CD4-positive, alpha-beta T cell treated with Interleukin-4 for 4 hours (primary cell): ENCODE measurements around the gene RDH16.
"Not testable (repeated sequence)": the region's sequence is repeated elsewhere in the genome, so short reads cannot be mapped to it uniquely, and the experiment has no call there.

Source experiments
- DNase-seq: peaks from one replicate; pipeline ENCODE4 v3.0.0-alpha.2; 2020

The RDH16 gene

DNA sequence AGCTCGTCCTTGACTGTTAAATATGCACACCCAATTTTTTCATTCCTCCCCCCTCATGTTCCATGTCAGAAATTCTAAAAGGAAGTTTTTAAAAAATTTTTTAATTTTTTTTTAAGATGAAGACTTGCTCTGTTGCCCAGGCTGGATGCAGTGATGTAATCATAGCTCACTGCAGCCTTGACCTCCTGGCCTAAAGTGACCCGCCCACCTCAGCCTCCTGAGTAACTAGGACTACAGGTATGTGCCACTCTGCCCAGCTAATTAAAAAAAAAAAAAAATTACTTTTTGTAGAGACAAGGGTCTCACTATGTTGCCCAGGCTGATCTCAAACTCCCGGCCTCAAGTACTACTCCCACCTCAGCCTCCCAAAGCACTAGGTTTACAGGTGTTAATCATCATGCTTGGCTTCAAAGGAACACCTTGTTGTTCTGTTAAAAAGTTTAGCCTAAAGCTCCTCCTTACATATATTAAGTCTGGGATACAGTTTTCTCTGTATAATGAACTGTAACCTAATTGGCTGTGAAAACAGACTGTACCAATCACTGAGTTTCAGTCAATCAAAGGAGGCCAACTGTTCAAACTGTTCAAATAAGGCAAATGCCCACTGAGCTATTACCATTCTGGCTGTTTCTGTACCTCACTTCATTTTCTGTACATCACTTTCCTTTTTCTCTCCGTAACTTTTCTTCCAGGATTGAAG lies 41.0 kb downstream of the RDH16 start:
- no peak for DNase-seq

- no peak for DNase-seq
Observed at GRCh38 chr12:56914724-56915123, 42.7 kb downstream of the RDH16 start.

DNA sequence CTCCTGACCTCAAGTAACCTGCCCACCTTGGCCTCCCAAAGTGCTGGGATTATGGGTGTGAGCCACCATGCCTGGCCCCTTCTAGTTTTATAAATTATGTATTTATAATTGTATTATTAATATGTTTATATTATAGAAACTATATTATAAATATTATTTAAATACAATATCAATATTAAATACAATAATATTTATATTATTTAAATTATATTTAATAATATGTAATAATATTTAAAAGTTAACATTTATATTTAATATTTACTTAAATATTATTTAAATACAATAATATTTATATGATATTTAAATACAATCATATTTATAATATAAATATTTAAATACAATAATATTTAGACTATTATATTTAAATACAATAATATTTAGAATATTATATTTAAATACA lies 43.2 kb downstream of the RDH16 start:
- no peak for DNase-seq

DNA sequence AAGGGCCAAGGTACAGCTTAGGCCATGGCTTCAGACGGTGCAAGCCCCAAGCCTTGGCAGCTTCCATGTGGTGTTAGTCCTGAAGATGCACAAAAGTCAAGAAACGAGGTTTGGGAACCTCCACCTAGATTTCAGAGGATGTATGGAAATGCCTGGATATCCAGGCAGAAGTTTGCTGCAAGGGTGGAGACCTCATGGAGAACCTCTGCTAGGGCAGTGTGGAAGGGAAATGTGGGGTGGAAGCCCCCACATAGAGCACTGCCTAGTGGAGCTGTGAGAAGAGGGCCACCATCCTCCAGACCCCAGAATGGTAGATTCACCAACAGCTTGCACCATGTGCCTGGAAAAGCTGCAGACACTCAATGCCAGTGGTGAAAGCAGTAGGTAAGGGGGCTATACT lies 48.0 kb downstream of the RDH16 start:
- not testable (repeated sequence) for DNase-seq

DNA sequence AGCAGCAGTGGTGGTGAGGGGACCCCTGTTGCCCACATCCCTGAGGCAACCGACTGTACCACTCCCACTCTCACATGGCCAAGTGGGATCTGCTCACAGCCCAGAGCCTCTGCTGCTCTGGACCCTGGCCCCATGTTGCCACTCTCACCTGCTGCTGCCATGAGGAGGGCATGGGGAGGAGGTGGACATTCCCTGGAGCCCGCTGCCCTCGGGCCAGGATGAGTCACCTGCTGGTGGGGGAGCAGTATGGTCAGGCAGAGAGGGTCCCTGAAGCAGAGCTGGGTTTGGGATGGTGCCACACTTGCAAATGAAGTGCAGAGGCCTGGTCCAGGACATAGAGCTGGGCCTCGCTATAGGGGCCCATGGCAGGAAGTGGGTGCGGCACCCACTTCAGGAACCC lies 49.3 kb downstream of the RDH16 start:
- DNase-seq, result no peak

DNA sequence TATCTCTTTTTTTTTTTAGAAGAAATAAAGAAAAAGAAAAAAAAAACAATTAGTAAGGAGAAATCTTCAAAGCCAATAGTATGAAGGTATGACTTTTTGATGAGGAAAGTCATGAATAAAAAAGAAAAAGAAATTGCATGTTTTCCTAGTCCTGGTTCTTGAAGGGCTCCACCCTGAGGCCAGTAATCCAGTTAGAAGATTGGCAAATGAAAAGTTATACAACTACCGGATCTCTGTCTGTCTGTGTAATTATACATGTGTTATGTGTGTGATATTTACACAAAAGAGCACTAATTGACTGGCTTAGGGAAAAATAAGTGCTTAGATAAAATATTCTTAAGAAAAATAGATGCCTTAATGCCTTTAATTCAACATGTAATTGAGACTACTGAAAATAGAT lies 51.6 kb downstream of the RDH16 start:
- DNase-seq, result no peak

DNA sequence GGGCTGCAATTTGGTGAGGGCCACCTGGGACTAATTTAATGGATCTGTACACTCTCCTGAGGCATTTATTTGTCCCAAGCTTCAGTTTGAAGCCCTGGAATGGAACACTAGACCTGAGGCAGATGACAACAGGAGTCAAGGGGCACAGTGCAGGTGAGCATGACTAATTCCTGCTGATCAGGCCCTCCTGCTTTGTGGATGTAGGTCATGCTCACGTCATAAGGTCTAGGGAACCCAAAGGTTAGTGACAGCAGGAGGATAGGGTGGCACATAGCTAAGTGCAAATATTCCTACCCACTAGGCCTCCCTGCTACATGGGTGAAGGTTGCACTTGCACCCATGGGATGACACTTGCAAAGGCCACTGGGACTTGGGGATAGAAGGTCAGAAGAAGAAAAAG lies 54.0 kb downstream of the RDH16 start:
- DNase-seq, result no peak
